SU-DHL-6 (cell line): Measurements from ENCODE around the gene FBXO42.

Source experiments
- H2AFZ ChIP-seq: fragments of 200-600 bp; sonication (generic); 2 replicates; pipeline ENCODE4 v1.6.1; 2014; ENCODE audit warnings: low read depth, mild to moderate bottlenecking, moderate library complexity, mixed read lengths, antibody characterized with exemption, low read length; ENCODE audit not compliant: severe bottlenecking
- H3F3A ChIP-seq: fragments of 200-600 bp; shearing (Covaris generic); 2 replicates; pipeline ENCODE4 v1.6.0; 2016; ENCODE audit warnings: antibody characterized with exemption, mild to moderate bottlenecking; ENCODE audit not compliant: insufficient read depth
- H3K27ac ChIP-seq: fragments of 200-600 bp; sonication (generic); 2 replicates; pipeline ENCODE4 v1.5.1; 2016; ENCODE audit warnings: low read depth, mild to moderate bottlenecking, low read length, moderate library complexity, mixed read lengths
- H3K27me3 ChIP-seq: fragments of 200-600 bp; sonication (generic), shearing (Covaris generic); 2 replicates; pipeline ENCODE4 v1.6.0; 2014; ENCODE audit warnings: mild to moderate bottlenecking, low read length
- H3K36me3 ChIP-seq: fragments of 200-600 bp; sonication (generic); 2 replicates; pipeline ENCODE4 v1.6.1; 2014; ENCODE audit warnings: mild to moderate bottlenecking, low read length, mixed read lengths
- H3K4me2 ChIP-seq: fragments of 300-600, 200-600 bp; shearing (Covaris generic), sonication (generic); 2 replicates; pipeline ENCODE4 v1.6.0; 2014; ENCODE audit warnings: low read length, low read depth, mild to moderate bottlenecking; ENCODE audit not compliant: poor library complexity, severe bottlenecking
- H3K4me3 ChIP-seq: fragments of 200-600 bp; sonication (generic); 2 replicates; pipeline ENCODE4 v1.5.1; 2014; ENCODE audit warnings: antibody characterized with exemption, low read length, mild to moderate bottlenecking, mixed read lengths; ENCODE audit not compliant: insufficient read depth, poor library complexity, severe bottlenecking
- H3K79me2 ChIP-seq: fragments of 200-600 bp; sonication (generic); 2 replicates; pipeline ENCODE4 v1.6.1; 2014; ENCODE audit warnings: mild to moderate bottlenecking, low read length, moderate library complexity; ENCODE audit not compliant: insufficient read depth
- H3K9ac ChIP-seq: fragments of 200-600 bp; sonication (generic); 2 replicates; pipeline ENCODE4 v1.7.0; 2014; ENCODE audit warnings: mild to moderate bottlenecking, low read length
- H3K9me2 ChIP-seq: fragments of 200-600 bp; sonication (generic); replicated peaks from 2 replicates; pipeline ENCODE4 v1.6.1; 2014; ENCODE audit warnings: low read length; ENCODE audit not compliant: insufficient read depth
- H3K9me3 ChIP-seq: fragments of 200-600 bp; sonication (generic); 2 replicates; pipeline ENCODE4 v1.6.1; 2014; ENCODE audit warnings: low read length, mixed read lengths; ENCODE audit not compliant: insufficient read depth
- H4K20me1 ChIP-seq: fragments of 200-600 bp; sonication (generic); 2 replicates; pipeline ENCODE4 v1.6.1; 2014; ENCODE audit warnings: low read depth, mild to moderate bottlenecking, antibody characterized with exemption, low read length, moderate library complexity, mixed read lengths
- CTCF ChIP-seq: fragments of 200-600 bp; sonication (generic); IDR thresholded peaks from one replicate; pipeline ENCODE4 v1.5.1; 2017; ENCODE audit warnings: antibody characterized with exemption, mild to moderate bottlenecking, low read length, moderate library complexity; ENCODE audit not compliant: insufficient read depth, poor library complexity, severe bottlenecking
- EZH2phosphoT487 ChIP-seq: fragments of 200-600 bp; sonication (generic), shearing (Covaris generic); conservative IDR thresholded peaks from 2 replicates; pipeline ENCODE4 v1.6.1; 2018; ENCODE audit warnings: mild to moderate bottlenecking, antibody characterized with exemption, low read length, moderate library complexity, mixed read lengths

Gene FBXO42

GRCh38 chr1:16239972-16240491, 112.2 kb downstream of the FBXO42 start:
- no peaks in the 10 kb centered on the region for H3K79me2 ChIP-seq
- H4K20me1 ChIP-seq = no peaks in the 10 kb centered on the region
- no peak overlapping the region for H3K9ac ChIP-seq
- peaks cover 2% of the 10 kb centered on the region; the same call in 1 of the 2 replicates for H3F3A ChIP-seq
- no peak overlapping the region for H3K4me3 ChIP-seq
- TF ChIP-seq CTCF = no peak
- no peak for TF ChIP-seq EZH2phosphoT487
- no peak overlapping the region for H3K4me2 ChIP-seq
- no peaks in the 10 kb centered on the region for H3K9me3 ChIP-seq
- H2AFZ ChIP-seq = no peak overlapping the region
- no peak overlapping the region for H3K27ac ChIP-seq
- H3K27me3 ChIP-seq = no peaks in the 10 kb centered on the region
- no peaks in the 10 kb centered on the region for H3K36me3 ChIP-seq
- H3K9me2 ChIP-seq = no peaks in the 10 kb centered on the region

GRCh38 chr1:16237343-16237830, 114.9 kb downstream of the FBXO42 start:
- Histone ChIP-seq H3F3A (peaks cover 3% of the 10 kb centered on the region; the same call in 1 of the 2 replicates), H3K4me3 (peak overlapping the region; percentile 62), H2AFZ (peak overlapping the region; percentile 97), H3K79me2 (no peaks in the 10 kb centered on the region), H3K4me2 (peak overlapping the region; percentile 93), H3K9ac (peak overlapping the region; percentile 61), H3K9me2 (no peaks in the 10 kb centered on the region), H3K9me3 (no peaks in the 10 kb centered on the region), H3K36me3 (no peaks in the 10 kb centered on the region), H4K20me1 (no peaks in the 10 kb centered on the region), H3K27me3 (no peaks in the 10 kb centered on the region), H3K27ac (0 out of 2 replicates have a peak overlapping the region, but pooled peaks have one; percentile 23)
- TF ChIP-seq CTCF (no peak), EZH2phosphoT487 (no peak)

DNA sequence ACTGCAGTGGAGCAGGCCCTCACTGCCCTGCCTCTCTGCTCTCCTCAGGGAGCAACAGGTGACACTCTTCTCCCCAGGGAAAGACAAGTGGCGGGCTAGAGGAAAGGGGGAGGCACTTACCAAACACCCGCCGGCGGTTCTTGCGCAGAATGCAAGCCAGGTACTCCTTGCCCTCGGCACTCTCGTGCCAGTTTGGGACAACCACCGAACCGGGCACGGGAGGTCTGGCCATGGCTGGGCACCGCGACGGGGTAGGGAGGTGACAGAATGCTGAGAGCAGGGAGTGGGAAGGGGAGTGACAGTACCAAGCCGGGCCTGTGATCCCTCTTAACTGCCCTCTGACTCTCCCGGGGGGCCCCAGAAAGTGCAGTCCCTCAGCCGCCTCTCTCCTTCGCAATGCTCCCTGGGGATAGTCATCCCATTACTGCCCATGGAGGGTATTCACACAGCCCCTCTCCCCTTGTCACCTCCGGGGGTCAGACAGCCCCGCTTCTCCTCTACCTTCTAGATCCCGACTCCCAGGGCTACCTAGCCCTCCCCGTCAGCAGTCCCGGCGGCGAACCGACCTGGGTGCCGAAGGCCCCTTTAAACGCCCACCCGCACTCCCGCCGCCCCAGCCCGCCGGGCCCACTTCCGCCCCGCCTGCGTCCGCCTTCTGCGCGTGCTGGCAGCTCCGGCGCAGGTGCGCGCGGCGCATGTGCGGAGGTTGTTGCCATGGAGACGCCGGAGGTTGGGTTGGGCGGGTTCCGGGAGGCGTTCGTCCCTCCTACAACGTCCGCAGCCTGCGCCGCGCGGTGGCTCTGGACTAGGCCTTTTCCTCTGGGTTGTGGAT, 115.6 kb downstream of the FBXO42 start, which contains the start of gene CPLANE2:
CPLANE2 (minus strand) TSS at position 673 of the 832 bp plus-strand sequence; CDS start at position 232, 441 bp downstream.
- TF ChIP-seq CTCF (no peak), EZH2phosphoT487 (no peak)
- Histone ChIP-seq H3F3A (peaks cover 3% of the 10 kb centered on the region; the same call in 1 of the 2 replicates), H4K20me1 (no peaks in the 10 kb centered on the region), H3K79me2 (no peaks in the 10 kb centered on the region), H3K36me3 (no peaks in the 10 kb centered on the region), H3K9me3 (no peaks in the 10 kb centered on the region), H3K9ac (peak within 1 kb of the TSS; percentile 61), H3K9me2 (no peaks in the 10 kb centered on the region), H3K4me3 (peak within 1 kb of the TSS; percentile 62), H3K4me2 (peak within 1 kb of the TSS; percentile 93), H2AFZ (peak within 1 kb of the TSS; percentile 97), H3K27ac (peak within 1 kb of the TSS; percentile 23; the same call in 1 of the 2 replicates), H3K27me3 (no peaks in the 10 kb centered on the region)
